ENCODE results near the gene VN1R4.

- no peak for TF ChIP-seq POLR2A (IDR thresholded peaks at IDR 0.05)
- TF ChIP-seq, protein P1, sequence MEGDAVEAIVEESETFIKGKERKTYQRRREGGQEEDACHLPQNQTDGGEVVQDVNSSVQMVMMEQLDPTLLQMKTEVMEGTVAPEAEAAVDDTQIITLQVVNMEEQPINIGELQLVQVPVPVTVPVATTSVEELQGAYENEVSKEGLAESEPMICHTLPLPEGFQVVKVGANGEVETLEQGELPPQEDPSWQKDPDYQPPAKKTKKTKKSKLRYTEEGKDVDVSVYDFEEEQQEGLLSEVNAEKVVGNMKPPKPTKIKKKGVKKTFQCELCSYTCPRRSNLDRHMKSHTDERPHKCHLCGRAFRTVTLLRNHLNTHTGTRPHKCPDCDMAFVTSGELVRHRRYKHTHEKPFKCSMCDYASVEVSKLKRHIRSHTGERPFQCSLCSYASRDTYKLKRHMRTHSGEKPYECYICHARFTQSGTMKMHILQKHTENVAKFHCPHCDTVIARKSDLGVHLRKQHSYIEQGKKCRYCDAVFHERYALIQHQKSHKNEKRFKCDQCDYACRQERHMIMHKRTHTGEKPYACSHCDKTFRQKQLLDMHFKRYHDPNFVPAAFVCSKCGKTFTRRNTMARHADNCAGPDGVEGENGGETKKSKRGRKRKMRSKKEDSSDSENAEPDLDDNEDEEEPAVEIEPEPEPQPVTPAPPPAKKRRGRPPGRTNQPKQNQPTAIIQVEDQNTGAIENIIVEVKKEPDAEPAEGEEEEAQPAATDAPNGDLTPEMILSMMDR (IDR thresholded peaks at IDR 0.05): no peak
Measured at GRCh38 chr19:53237114-53237777, 30.3 kb downstream of the VN1R4 start.
